ENCODE measurements around the gene ZSWIM8. TPM values are rescaled to one million over a fixed set of nuclear protein-coding genes. Genes with fewer than 3 reads are reported as not detected.
A peak's percentile ranks its signal among the peaks of the same experiment; 100 is the strongest.
"Not testable (repeated sequence)": the region's sequence is repeated elsewhere in the genome, so short reads cannot be mapped to it uniquely, and the experiment has no call there.

The ZSWIM8 gene, protein sequence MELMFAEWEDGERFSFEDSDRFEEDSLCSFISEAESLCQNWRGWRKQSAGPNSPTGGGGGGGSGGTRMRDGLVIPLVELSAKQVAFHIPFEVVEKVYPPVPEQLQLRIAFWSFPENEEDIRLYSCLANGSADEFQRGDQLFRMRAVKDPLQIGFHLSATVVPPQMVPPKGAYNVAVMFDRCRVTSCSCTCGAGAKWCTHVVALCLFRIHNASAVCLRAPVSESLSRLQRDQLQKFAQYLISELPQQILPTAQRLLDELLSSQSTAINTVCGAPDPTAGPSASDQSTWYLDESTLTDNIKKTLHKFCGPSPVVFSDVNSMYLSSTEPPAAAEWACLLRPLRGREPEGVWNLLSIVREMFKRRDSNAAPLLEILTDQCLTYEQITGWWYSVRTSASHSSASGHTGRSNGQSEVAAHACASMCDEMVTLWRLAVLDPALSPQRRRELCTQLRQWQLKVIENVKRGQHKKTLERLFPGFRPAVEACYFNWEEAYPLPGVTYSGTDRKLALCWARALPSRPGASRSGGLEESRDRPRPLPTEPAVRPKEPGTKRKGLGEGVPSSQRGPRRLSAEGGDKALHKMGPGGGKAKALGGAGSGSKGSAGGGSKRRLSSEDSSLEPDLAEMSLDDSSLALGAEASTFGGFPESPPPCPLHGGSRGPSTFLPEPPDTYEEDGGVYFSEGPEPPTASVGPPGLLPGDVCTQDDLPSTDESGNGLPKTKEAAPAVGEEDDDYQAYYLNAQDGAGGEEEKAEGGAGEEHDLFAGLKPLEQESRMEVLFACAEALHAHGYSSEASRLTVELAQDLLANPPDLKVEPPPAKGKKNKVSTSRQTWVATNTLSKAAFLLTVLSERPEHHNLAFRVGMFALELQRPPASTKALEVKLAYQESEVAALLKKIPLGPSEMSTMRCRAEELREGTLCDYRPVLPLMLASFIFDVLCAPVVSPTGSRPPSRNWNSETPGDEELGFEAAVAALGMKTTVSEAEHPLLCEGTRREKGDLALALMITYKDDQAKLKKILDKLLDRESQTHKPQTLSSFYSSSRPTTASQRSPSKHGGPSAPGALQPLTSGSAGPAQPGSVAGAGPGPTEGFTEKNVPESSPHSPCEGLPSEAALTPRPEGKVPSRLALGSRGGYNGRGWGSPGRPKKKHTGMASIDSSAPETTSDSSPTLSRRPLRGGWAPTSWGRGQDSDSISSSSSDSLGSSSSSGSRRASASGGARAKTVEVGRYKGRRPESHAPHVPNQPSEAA (N-terminal part only)
- total RNA-seq (100 to 1,000 TPM; 192 to 289 TPM), polyA plus RNA-seq (ENCODE audit: insufficient read depth, low read depth, low replicate concordance) (204 TPM)
- long read RNA-seq, donor 1, full-length matches to known transcripts: 11 of 17 reads
- long read RNA-seq, donor 1, partial matches to known transcripts: 6 of 17 reads
- long read RNA-seq, donor 1, other reads (novel, unspliced or antisense): 0 of 17 reads
- long read RNA-seq, donor 2, transcript ZSWIM8-209 (2 exons, 466 nt): major isoform, 6 of 8 reads
- long read RNA-seq, donor 2, partial matches to known transcripts: 0 of 8 reads
- long read RNA-seq, donor 2, other reads (novel, unspliced or antisense): 0 of 8 reads

GRCh38 chr10:73785211-73785720 lies at the start of gene ZSWIM8:
Gene ZSWIM8, plus strand, starts transcription at chr10:73785606. Its CDS starts 273 bp downstream, at chr10:73785879.
- intact Hi-C loops (cut with DNase I; ENCODE audit: low total_unique reads): no loop called here
- H3K9me3 ChIP-seq: no peaks in the 10 kb centered on the region
- WGBS, 2 donors: 0% methylated on average over 3 to 36 of the region's 36 CpGs
- H3K36me3 ChIP-seq (ENCODE audit: low read depth, missing control alignments): no peaks in the 10 kb centered on the region
- peak within 1 kb of the TSS; percentile 82 to 94 for H3K27ac ChIP-seq
- no peaks in the 10 kb centered on the region for H3K27me3 ChIP-seq
- H3K4me3 ChIP-seq: peak within 1 kb of the TSS; percentile 71 to 84
- peaks cover 23% of the 10 kb centered on the region for H3K4me1 ChIP-seq
- DNase-seq: peak; percentile 96
- no peak for TF ChIP-seq POLR2A (IDR thresholded peaks at IDR 0.05)
- TF ChIP-seq CTCF (IDR thresholded peaks at IDR 0.05): no peak

- peaks cover 18% of the 10 kb centered on the region for H3K4me1 ChIP-seq
- H3K27me3 ChIP-seq; H3K27ac ChIP-seq; H3K4me3 ChIP-seq; intact Hi-C loops (cut with DNase I; ENCODE audit: low total_unique reads); H3K36me3 ChIP-seq (ENCODE audit: low read depth, missing control alignments); DNase-seq; H3K9me3 ChIP-seq: not testable (repeated sequence)
- WGBS, 2 donors: 94 to 98% methylated on average over 11 to 18 of the region's 18 CpGs
Observed at GRCh38 chr10:73740501-73741254, 44.7 kb upstream of the ZSWIM8 start.

DNA sequence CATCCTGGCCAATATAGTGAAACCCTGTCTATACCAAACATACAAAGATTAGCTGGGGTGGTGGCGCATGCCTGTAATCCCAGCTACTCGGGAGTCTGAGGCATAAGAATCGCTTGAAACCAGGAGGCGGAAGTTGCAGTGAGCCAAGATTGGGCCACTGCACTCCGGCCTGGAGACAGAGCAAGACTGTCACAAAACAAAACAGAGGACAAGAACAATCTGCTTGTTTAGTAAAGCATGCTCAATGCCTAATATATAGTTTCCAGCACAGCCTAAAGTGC lies 43.0 kb upstream of the ZSWIM8 start:
- H3K4me3 ChIP-seq: no peak overlapping the region
- intact Hi-C loops (cut with DNase I; ENCODE audit: low total_unique reads): no loop called here
- no peaks in the 10 kb centered on the region for H3K27me3 ChIP-seq
- DNase-seq: no peak
- no peaks in the 10 kb centered on the region for H3K9me3 ChIP-seq
- no peak for TF ChIP-seq CTCF (IDR thresholded peaks at IDR 0.05)
- no peak for TF ChIP-seq POLR2A (IDR thresholded peaks at IDR 0.05)
- 93% methylated on average over 5 of the region's 5 CpGs for WGBS, 2 donors
- H3K4me1 ChIP-seq: peaks cover 18% of the 10 kb centered on the region
- H3K27ac ChIP-seq: no peak overlapping the region
- no peaks in the 10 kb centered on the region for H3K36me3 ChIP-seq (ENCODE audit: low read depth, missing control alignments)

GRCh38 chr10:73743327-73743904 lies 42.0 kb upstream of the ZSWIM8 start:
- Histone ChIP-seq H3K4me1 (peaks cover 18% of the 10 kb centered on the region), H3K27ac (peak overlapping the region; percentile 87 to 93), H3K4me3 (peak overlapping the region; percentile 81 to 88), H3K27me3 (no peaks in the 10 kb centered on the region), H3K36me3 (ENCODE audit: low read depth, missing control alignments) (no peaks in the 10 kb centered on the region), H3K9me3 (no peaks in the 10 kb centered on the region)
- 27 to 29% methylated on average over 6 of the region's 6 CpGs for WGBS, 2 donors
- no peak for TF ChIP-seq POLR2A (IDR thresholded peaks at IDR 0.05)
- no peak for TF ChIP-seq CTCF (IDR thresholded peaks at IDR 0.05)
- intact Hi-C loops (cut with DNase I; ENCODE audit: low total_unique reads): no loop called here
- DNase-seq: no peak

All from testis (tissue), 5 donors.